ENCODE measurements around the gene TMEM145.

Gene TMEM145

GRCh38 chr19:42303101-42303464 lies 10.0 kb upstream of the TMEM145 start:
- TF ChIP-seq EZH2phosphoT487 (IDR thresholded peaks at IDR 0.05; ENCODE audit: low read depth) (no peak), CTCF (IDR thresholded peaks at IDR 0.05; ENCODE audit: low read depth, low read length) (no peak)
- H4K20me1 ChIP-seq (ENCODE audit: insufficient read depth, low read length): no peaks in the 10 kb centered on the region
- no peaks in the 10 kb centered on the region for H3K9me3 ChIP-seq (ENCODE audit: insufficient read depth, low read length)
- H3K4me2 ChIP-seq (ENCODE audit: low read length): peak overlapping the region; percentile 96
- H3K27me3 ChIP-seq (ENCODE audit: low read depth, low read length): no peaks in the 10 kb centered on the region
- H3K36me3 ChIP-seq (replicated peaks; ENCODE audit: low read depth, low read length): peaks cover 6% of the 10 kb centered on the region
- peaks cover 17% of the 10 kb centered on the region for H3K4me1 ChIP-seq (ENCODE audit: low read length)
- peak overlapping the region; percentile 87 for H3K9ac ChIP-seq (ENCODE audit: low read length)
- H3K4me3 ChIP-seq (ENCODE audit: low read length): peak overlapping the region; percentile 98
- peaks cover 7% of the 10 kb centered on the region for H3K79me2 ChIP-seq (ENCODE audit: low read length)
- H2AFZ ChIP-seq (ENCODE audit: low read depth, low read length): peak overlapping the region; percentile 88
- H3K27ac ChIP-seq (ENCODE audit: low read length): peak overlapping the region; percentile 54

GRCh38 chr19:42303876-42304275 lies 9.2 kb upstream of the TMEM145 start:
- TF ChIP-seq CTCF (IDR thresholded peaks at IDR 0.05; ENCODE audit: low read depth, low read length) (no peak), EZH2phosphoT487 (IDR thresholded peaks at IDR 0.05; ENCODE audit: low read depth) (no peak)
- no peak overlapping the region for H3K27ac ChIP-seq (ENCODE audit: low read length)

GRCh38 chr19:42306646-42307045 lies 6.5 kb upstream of the TMEM145 start:
- H3K27ac ChIP-seq (ENCODE audit: low read length): no peak overlapping the region
- H3K9me3 ChIP-seq (ENCODE audit: insufficient read depth, low read length): no peaks in the 10 kb centered on the region
- TF ChIP-seq CTCF (IDR thresholded peaks at IDR 0.05; ENCODE audit: low read depth, low read length) (no peak), EZH2phosphoT487 (IDR thresholded peaks at IDR 0.05; ENCODE audit: low read depth) (no peak)
- no peak overlapping the region for H2AFZ ChIP-seq (ENCODE audit: low read depth, low read length)
- no peak overlapping the region for H3K9ac ChIP-seq (ENCODE audit: low read length)
- H3K4me1 ChIP-seq (ENCODE audit: low read length): peaks cover 13% of the 10 kb centered on the region
- H4K20me1 ChIP-seq (ENCODE audit: insufficient read depth, low read length): no peaks in the 10 kb centered on the region
- no peak overlapping the region for H3K4me3 ChIP-seq (ENCODE audit: low read length)
- H3K36me3 ChIP-seq (replicated peaks; ENCODE audit: low read depth, low read length): no peaks in the 10 kb centered on the region
- H3K4me2 ChIP-seq (ENCODE audit: low read length): no peak overlapping the region
- peaks cover 6% of the 10 kb centered on the region for H3K79me2 ChIP-seq (ENCODE audit: low read length)
- no peaks in the 10 kb centered on the region for H3K27me3 ChIP-seq (ENCODE audit: low read depth, low read length)

More at GRCh38 chr19:42303876-42304275, 9.2 kb upstream of the TMEM145 start:
- Histone ChIP-seq H3K4me1 (ENCODE audit: low read length) (peaks cover 17% of the 10 kb centered on the region), H3K9ac (ENCODE audit: low read length) (no peak overlapping the region), H3K36me3 (replicated peaks; ENCODE audit: low read depth, low read length) (peaks cover 6% of the 10 kb centered on the region), H3K4me2 (ENCODE audit: low read length) (no peak overlapping the region), H3K4me3 (ENCODE audit: low read length) (no peak overlapping the region), H4K20me1 (ENCODE audit: insufficient read depth, low read length) (no peaks in the 10 kb centered on the region), H2AFZ (ENCODE audit: low read depth, low read length) (peak overlapping the region; percentile 88), H3K27me3 (ENCODE audit: low read depth, low read length) (no peaks in the 10 kb centered on the region), H3K79me2 (ENCODE audit: low read length) (peaks cover 7% of the 10 kb centered on the region), H3K9me3 (ENCODE audit: insufficient read depth, low read length) (no peaks in the 10 kb centered on the region)

GRCh38 chr19:42309686-42310085 lies 3.4 kb upstream of the TMEM145 start:
- H2AFZ ChIP-seq (ENCODE audit: low read depth, low read length): no peak overlapping the region
- no peak overlapping the region for H3K4me3 ChIP-seq (ENCODE audit: low read length)
- H3K4me2 ChIP-seq (ENCODE audit: low read length): no peak overlapping the region
- H3K27ac ChIP-seq (ENCODE audit: low read length): no peak overlapping the region
- no peaks in the 10 kb centered on the region for H3K9me3 ChIP-seq (ENCODE audit: insufficient read depth, low read length)
- peaks cover 10% of the 10 kb centered on the region; the same call in 1 of the 2 replicates for H3K4me1 ChIP-seq (ENCODE audit: low read length)
- H3K27me3 ChIP-seq (ENCODE audit: low read depth, low read length): no peaks in the 10 kb centered on the region
- no peak overlapping the region for H3K9ac ChIP-seq (ENCODE audit: low read length)
- H4K20me1 ChIP-seq (ENCODE audit: insufficient read depth, low read length): no peaks in the 10 kb centered on the region
- H3K79me2 ChIP-seq (ENCODE audit: low read length): no peaks in the 10 kb centered on the region
- no peaks in the 10 kb centered on the region for H3K36me3 ChIP-seq (replicated peaks; ENCODE audit: low read depth, low read length)
- no peak for TF ChIP-seq CTCF (IDR thresholded peaks at IDR 0.05; ENCODE audit: low read depth, low read length)
- TF ChIP-seq EZH2phosphoT487 (IDR thresholded peaks at IDR 0.05; ENCODE audit: low read depth): no peak

Measured in OCI-LY3 (cell line).